Subcutaneous abdominal adipose tissue (tissue), 5 donors: ENCODE data around the gene MACROD2.

Experiments used
- H3K27ac ChIP-seq: one replicate; pipeline ENCODE4 v1.7.0; 2013; ENCODE audit warnings: low read depth, mild to moderate bottlenecking, inconsistent platforms, low read length, moderate library complexity
- H3K27me3 ChIP-seq, 5 donors: one replicate each; pipeline ENCODE4 v1.7.0; 2013; ENCODE audit warnings: low read length in 5 of 5, inconsistent platforms in 1 of 5; ENCODE audit not compliant: control insufficient read depth in 5 of 5, insufficient read depth in 4 of 5
- H3K36me3 ChIP-seq, 5 donors: one replicate each; pipeline ENCODE4 v1.7.0; 2013; ENCODE audit warnings: low read length in 5 of 5; ENCODE audit not compliant: control insufficient read depth in 5 of 5, insufficient read depth in 5 of 5
- H3K4me1 ChIP-seq, 5 donors: one replicate each; pipeline ENCODE4 v1.7.0; 2013; ENCODE audit warnings: low read length in 5 of 5, mild to moderate bottlenecking in 3 of 5, moderate library complexity in 1 of 5; ENCODE audit not compliant: control insufficient read depth in 5 of 5, insufficient read depth in 5 of 5
- H3K4me3 ChIP-seq, 5 donors: one replicate each; pipeline ENCODE4 v1.7.0; 2013; ENCODE audit warnings: low read length in 5 of 5, low read depth in 1 of 5
- H3K9ac ChIP-seq, 5 donors: one replicate each; pipeline ENCODE4 v1.7.0; 2013; ENCODE audit warnings: low read length in 5 of 5, mild to moderate bottlenecking in 4 of 5, moderate library complexity in 3 of 5
- H3K9me3 ChIP-seq, 5 donors: one replicate each; pipeline ENCODE4 v1.7.0; 2013; ENCODE audit warnings: low read length in 5 of 5; ENCODE audit not compliant: control insufficient read depth in 5 of 5
- donor health status: healthy.
- donor health status: healthy.
- donor health status: healthy.
- donor health status: healthy.
- donor health status: healthy.

Gene MACROD2

DNA sequence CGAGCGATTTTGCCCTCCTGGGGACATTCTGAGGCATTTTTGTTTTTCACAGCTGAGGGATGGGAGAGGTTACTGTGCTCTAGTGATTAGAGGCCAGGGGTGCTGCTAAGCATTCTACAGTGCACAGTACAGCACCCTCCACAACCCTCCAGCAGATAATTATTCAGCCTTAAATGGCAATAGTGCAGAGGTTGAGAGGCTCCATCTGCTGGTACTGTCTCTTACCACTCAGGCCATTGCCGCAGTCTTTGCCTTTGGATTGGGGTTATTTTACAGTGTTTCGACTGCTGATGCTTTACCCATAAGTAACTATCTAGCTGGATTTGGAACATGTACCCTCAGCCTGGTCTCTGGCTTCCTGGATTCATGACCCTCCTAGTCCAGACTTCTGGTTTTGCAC is 1872.6 kb downstream of the MACROD2 start:
- Histone ChIP-seq H3K36me3 (no peaks in the 10 kb centered on the region), H3K9me3 (peaks cover 0 to 5% (median 0%) of the 10 kb centered on the region in 5 donors), H3K27ac (no peak overlapping the region), H3K4me1 (no peaks in the 10 kb centered on the region), H3K9ac (no peak overlapping the region), H3K27me3 (no peaks in the 10 kb centered on the region), H3K4me3 (no peak overlapping the region)

DNA sequence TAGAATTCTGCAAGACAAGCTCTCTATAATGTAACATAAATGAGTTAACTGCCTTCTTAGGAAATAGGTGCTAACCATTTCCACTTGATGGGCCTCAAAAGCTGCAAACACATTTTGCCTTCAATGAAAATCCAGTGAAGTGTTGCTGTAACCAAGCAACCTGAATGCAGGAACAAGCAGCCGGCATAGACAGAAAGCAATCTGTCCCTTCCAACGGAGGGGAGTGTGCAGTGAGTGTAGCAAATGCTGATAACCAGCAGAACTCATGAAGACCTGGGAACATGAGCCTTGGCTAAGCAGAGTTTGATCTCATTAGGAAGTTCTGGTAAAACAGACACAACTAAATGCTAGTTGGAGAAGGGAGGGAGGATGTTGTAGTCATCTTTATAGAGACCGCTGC is 1880.1 kb downstream of the MACROD2 start:
- H3K4me3 ChIP-seq, result no peak overlapping the region
- H3K9me3 ChIP-seq, result peaks cover 0 to 13% (median 4%) of the 10 kb centered on the region in 5 donors
- H3K27me3 ChIP-seq, result no peaks in the 10 kb centered on the region
- no peak overlapping the region for H3K9ac ChIP-seq
- no peak overlapping the region for H3K27ac ChIP-seq
- no peaks in the 10 kb centered on the region for H3K4me1 ChIP-seq
- H3K36me3 ChIP-seq, result no peaks in the 10 kb centered on the region

- no peak overlapping the region for H3K27ac ChIP-seq
- peaks cover 0 to 24% (median 18%) of the 10 kb centered on the region in 5 donors for H3K9me3 ChIP-seq
- no peaks in the 10 kb centered on the region for H3K4me1 ChIP-seq
- H3K4me3 ChIP-seq, result no peak overlapping the region
- no peak overlapping the region for H3K9ac ChIP-seq
- H3K27me3 ChIP-seq, result no peaks in the 10 kb centered on the region
- no peaks in the 10 kb centered on the region for H3K36me3 ChIP-seq
Observed at GRCh38 chr20:15882553-15882952, 1887.2 kb downstream of the MACROD2 start.

DNA sequence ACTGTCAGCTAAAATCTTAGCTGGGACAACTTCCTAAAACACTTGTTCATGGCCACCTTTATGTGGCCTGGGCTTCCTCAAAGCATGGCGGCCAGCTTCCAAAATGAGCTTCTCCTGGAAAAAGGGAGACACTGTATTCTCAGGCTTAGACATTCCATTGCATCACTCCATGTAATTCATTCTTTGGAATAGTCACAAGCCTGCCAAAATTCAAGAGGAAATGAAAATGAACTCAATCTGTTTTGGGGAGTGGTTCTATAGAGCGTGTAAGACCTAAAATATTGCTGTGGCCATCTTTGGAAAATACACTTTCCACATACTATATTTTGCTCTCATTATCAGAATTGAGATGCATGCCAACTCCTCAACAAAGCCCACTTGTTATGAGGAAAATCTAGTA is 1890.9 kb downstream of the MACROD2 start:
- Histone ChIP-seq H3K4me3 (no peak overlapping the region), H3K36me3 (no peaks in the 10 kb centered on the region)

DNA sequence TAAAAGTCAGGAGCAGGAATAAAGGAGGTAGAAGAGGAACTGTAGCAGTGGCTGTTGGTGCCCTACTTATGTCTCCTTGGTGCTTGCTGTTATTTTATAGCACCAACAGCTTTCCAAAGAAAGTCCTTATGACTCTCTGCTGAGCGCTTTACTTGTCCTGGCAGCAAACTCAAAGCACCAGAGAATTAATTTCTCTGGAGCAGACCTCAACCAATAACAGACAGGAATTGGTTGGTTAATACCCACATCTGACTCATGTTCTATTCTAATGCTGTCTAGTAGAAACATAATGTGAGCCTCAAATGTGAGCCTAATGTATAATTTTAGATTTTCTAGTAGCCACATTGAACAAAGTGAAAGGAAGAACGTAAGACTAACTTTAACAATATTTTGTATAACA is 1892.1 kb downstream of the MACROD2 start:
- no peaks in the 10 kb centered on the region for H3K4me1 ChIP-seq
- no peak overlapping the region for H3K9ac ChIP-seq
- H3K36me3 ChIP-seq, result no peaks in the 10 kb centered on the region
- H3K4me3 ChIP-seq, result no peak overlapping the region
- H3K27me3 ChIP-seq, result no peaks in the 10 kb centered on the region
- H3K27ac ChIP-seq, result no peak overlapping the region
- peaks cover 0 to 7% (median 4%) of the 10 kb centered on the region in 5 donors for H3K9me3 ChIP-seq

More for the DNA sequence above, 1890.9 kb downstream of the MACROD2 start:
- Histone ChIP-seq H3K27ac (no peak overlapping the region), H3K9ac (no peak overlapping the region), H3K27me3 (no peaks in the 10 kb centered on the region), H3K4me1 (no peaks in the 10 kb centered on the region), H3K9me3 (peaks cover 0 to 9% (median 8%) of the 10 kb centered on the region in 5 donors)

DNA sequence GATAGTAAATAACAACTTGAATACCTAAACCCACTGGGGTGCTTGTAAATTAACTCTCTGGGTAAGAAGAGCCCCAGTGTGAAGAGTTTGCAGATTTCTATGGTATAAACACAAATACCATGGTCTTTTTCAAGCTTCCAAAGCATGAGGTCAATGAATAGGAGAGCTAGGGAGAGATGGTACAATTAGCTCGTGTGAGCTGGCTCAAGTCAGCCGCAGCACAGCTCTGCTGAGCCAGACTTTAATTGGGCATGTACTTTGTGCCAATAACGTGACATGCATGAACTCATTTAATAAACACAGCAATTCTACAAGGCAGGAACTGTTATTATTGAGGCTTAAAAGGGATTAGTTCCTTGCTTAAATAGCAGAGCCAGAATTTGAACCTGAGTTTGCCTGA is 1893.7 kb downstream of the MACROD2 start:
- Histone ChIP-seq H3K4me3 (no peak overlapping the region), H3K9me3 (peaks cover 0 to 7% (median 4%) of the 10 kb centered on the region in 5 donors), H3K36me3 (no peaks in the 10 kb centered on the region), H3K27me3 (no peaks in the 10 kb centered on the region), H3K27ac (no peak overlapping the region), H3K9ac (no peak overlapping the region), H3K4me1 (no peaks in the 10 kb centered on the region)

DNA sequence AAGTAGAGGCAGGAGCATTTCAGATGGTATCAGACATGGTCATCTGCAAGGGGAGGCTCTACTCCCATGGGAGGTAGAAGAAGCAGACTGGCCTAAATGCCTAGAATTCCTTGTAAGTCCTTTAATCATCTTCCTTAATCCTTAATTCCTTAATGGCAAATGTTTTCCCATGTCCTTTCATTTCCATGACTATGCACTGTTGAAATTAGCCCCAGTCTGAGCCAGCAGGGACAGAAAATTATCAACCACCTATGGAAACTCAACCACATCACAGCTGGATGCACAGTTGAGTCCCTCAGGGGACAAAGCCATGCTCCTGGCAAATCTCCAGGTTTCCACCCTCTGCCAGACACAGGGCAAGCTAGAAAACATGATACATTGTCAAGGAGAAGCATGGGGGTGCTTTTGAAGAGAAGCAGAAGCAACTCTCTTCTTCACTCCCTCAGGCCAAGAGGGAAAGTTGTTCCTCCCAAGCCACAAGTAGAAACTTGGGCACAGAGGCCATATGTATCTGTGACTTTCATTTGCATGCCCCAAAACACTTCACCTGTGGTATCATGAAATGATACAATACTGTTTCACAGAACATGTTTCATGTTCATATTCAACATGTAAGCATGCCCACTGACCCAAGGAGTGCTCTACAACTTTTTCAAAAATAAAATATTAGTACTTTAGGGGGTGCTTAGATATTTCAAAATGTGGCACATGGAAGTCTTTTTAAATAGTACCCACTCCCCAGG is 1894.4 kb downstream of the MACROD2 start:
- H3K4me3 ChIP-seq, result no peak overlapping the region
- no peak overlapping the region for H3K27ac ChIP-seq

GRCh38 chr20:15890407-15890982 is 1895.2 kb downstream of the MACROD2 start:
- no peak overlapping the region for H3K9ac ChIP-seq
- no peaks in the 10 kb centered on the region for H3K4me1 ChIP-seq
- H3K27me3 ChIP-seq, result no peaks in the 10 kb centered on the region
- H3K4me3 ChIP-seq, result no peak overlapping the region
- peaks cover 0 to 7% (median 4%) of the 10 kb centered on the region in 5 donors for H3K9me3 ChIP-seq
- no peaks in the 10 kb centered on the region for H3K36me3 ChIP-seq
- no peak overlapping the region for H3K27ac ChIP-seq

More for the DNA sequence above, 1894.4 kb downstream of the MACROD2 start:
- H3K27me3 ChIP-seq, result no peaks in the 10 kb centered on the region
- no peaks in the 10 kb centered on the region for H3K4me1 ChIP-seq
- peaks cover 0 to 7% (median 4%) of the 10 kb centered on the region in 5 donors for H3K9me3 ChIP-seq
- no peak overlapping the region for H3K9ac ChIP-seq
- H3K36me3 ChIP-seq, result no peaks in the 10 kb centered on the region

GRCh38 chr20:15895126-15895525 is 1899.8 kb downstream of the MACROD2 start:
- Histone ChIP-seq H3K4me3 (no peak overlapping the region), H3K9ac (no peak overlapping the region), H3K27me3 (no peaks in the 10 kb centered on the region), H3K4me1 (no peaks in the 10 kb centered on the region), H3K27ac (no peak overlapping the region), H3K9me3 (no peaks in the 10 kb centered on the region), H3K36me3 (no peaks in the 10 kb centered on the region)

- H3K9ac ChIP-seq, result no peak overlapping the region
- H3K9me3 ChIP-seq, result no peaks in the 10 kb centered on the region
- no peak overlapping the region for H3K27ac ChIP-seq
- H3K27me3 ChIP-seq, result no peaks in the 10 kb centered on the region
- H3K36me3 ChIP-seq, result no peaks in the 10 kb centered on the region
- no peak overlapping the region for H3K4me3 ChIP-seq
- H3K4me1 ChIP-seq, result no peaks in the 10 kb centered on the region
Observed at GRCh38 chr20:15895560-15896084, 1900.3 kb downstream of the MACROD2 start.
